ENCODE measurements around the gene KANK4.

Gene KANK4

DNA sequence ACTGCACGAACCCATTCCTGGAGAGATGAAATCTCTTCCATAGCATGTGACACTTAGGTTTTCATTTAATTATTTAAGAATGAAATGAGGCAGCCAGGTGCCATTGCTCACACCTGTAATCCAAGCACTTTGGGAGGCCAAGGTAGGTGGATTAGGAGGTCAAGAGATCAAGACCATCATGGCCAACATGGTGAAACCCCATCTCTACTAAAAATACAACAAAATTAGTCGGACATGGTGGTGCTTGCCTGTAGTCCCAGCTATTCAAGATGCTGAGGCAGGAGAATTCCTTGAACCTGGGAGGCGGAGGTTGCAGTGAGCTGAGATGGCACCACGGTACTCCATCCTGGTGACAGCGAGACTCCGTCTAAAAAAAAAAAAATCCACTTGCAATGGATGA is 106.8 kb downstream of the KANK4 start:
- Histone ChIP-seq H3K27ac (ENCODE audit: insufficient read depth, low read depth, low read length, poor library complexity, severe bottlenecking) (no peak overlapping the region), H3K27me3 (ENCODE audit: control insufficient read depth, insufficient read depth, low read length, poor library complexity, severe bottlenecking) (no peaks in the 10 kb centered on the region), H3K36me3 (ENCODE audit: control insufficient read depth, insufficient read depth, low read length) (peaks cover 25% of the 10 kb centered on the region), H3K9me3 (ENCODE audit: control insufficient read depth, low read length) (peaks cover 3% of the 10 kb centered on the region), H3K4me1 (ENCODE audit: control insufficient read depth, insufficient read depth, low read length) (no peaks in the 10 kb centered on the region), H3K4me3 (ENCODE audit: insufficient read depth, low read depth, low read length) (no peak overlapping the region)
- WGBS, 2 experiments: 76 to 79% methylated on average over 6 of the region's 6 CpGs

DNA sequence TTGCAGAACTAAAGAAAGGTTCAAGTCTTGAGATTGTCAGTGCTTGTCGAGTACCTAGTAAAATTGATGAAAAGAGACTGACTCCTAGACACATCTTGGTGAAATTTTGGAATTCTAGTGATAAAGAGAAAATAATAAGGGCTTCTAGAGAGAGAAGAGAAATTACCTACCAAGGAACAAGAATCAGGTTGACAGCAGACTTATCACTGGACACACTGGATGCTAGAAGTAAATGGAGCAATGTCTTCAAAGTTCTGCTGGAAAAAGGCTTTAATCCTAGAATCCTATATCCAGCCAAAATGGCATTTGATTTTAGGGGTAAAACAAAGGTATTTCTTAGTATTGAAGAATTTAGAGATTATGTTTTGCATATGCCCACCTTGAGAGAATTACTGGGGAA is 108.3 kb downstream of the KANK4 start:
- Histone ChIP-seq H3K9me3 (ENCODE audit: control insufficient read depth, low read length) (peaks cover 3% of the 10 kb centered on the region), H3K36me3 (ENCODE audit: control insufficient read depth, insufficient read depth, low read length) (peaks cover 25% of the 10 kb centered on the region), H3K27ac (ENCODE audit: insufficient read depth, low read depth, low read length, poor library complexity, severe bottlenecking) (no peak overlapping the region), H3K27me3 (ENCODE audit: control insufficient read depth, insufficient read depth, low read length, poor library complexity, severe bottlenecking) (no peaks in the 10 kb centered on the region), H3K4me3 (ENCODE audit: insufficient read depth, low read depth, low read length) (no peak overlapping the region), H3K4me1 (ENCODE audit: control insufficient read depth, insufficient read depth, low read length) (no peaks in the 10 kb centered on the region)
- WGBS, 2 experiments: 91 to 93% methylated on average over 1 of the region's 1 CpG

DNA sequence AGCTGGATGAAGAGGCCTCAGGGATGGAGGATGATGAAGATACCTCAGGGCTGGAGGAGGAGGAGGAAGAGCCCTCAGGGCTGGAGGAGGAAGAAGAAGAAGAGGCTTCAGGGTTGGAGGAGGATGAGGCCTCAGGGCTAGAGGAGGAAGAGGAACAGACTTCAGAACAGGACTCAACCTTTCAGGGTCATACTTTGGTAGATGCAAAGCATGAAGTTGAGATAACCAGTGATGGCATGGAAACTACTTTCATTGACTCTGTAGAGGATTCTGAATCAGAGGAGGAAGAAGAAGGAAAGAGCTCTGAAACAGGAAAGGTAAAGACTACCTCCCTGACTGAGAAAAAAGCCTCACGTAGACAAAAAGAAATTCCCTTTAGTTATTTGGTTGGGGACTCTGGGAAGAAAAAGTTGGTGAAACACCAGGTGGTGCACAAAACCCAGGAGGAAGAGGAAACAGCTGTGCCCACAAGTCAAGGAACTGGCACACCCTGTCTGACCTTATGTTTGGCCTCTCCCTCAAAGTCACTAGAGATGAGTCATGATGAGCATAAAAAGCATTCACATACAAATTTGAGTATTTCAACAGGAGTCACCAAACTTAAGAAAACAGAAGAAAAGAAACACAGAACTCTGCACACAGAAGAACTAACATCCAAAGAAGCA is 109.2 kb downstream of the KANK4 start:
- Histone ChIP-seq H3K4me1 (ENCODE audit: control insufficient read depth, insufficient read depth, low read length) (no peaks in the 10 kb centered on the region), H3K27ac (ENCODE audit: insufficient read depth, low read depth, low read length, poor library complexity, severe bottlenecking) (no peak overlapping the region), H3K36me3 (ENCODE audit: control insufficient read depth, insufficient read depth, low read length) (peaks cover 25% of the 10 kb centered on the region), H3K9me3 (ENCODE audit: control insufficient read depth, low read length) (peaks cover 3% of the 10 kb centered on the region), H3K4me3 (ENCODE audit: insufficient read depth, low read depth, low read length) (no peak overlapping the region), H3K27me3 (ENCODE audit: control insufficient read depth, insufficient read depth, low read length, poor library complexity, severe bottlenecking) (no peaks in the 10 kb centered on the region)
- WGBS, 2 experiments: 93 to 96% methylated on average over 1 of the region's 1 CpG

DNA sequence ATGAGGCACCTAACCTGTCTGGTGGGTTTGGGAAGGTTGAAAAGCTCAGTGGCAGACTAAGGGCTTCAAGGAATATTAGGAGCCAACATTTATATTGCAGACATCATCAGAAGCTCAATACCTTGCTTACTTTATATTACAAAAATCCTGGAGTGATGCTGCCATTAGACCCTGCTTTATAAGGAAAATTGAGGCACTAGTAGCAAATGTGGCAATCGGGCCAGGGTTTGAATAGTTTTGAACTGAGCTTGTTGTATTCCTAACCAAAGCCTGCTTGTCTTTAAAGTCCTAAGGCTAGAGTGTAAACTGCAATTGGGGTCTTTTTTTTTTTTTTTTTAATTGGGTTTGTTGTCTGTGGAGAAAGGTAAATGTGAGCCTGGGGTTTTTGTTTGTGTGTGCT is 110.3 kb downstream of the KANK4 start:
- H3K27me3 ChIP-seq (ENCODE audit: control insufficient read depth, insufficient read depth, low read length, poor library complexity, severe bottlenecking): no peaks in the 10 kb centered on the region
- WGBS, 2 experiments: 39 to 58% methylated on average over 1 of the region's 1 CpG
- H3K4me1 ChIP-seq (ENCODE audit: control insufficient read depth, insufficient read depth, low read length): no peaks in the 10 kb centered on the region
- H3K36me3 ChIP-seq (ENCODE audit: control insufficient read depth, insufficient read depth, low read length): peaks cover 25% of the 10 kb centered on the region
- peaks cover 3% of the 10 kb centered on the region for H3K9me3 ChIP-seq (ENCODE audit: control insufficient read depth, low read length)
- H3K4me3 ChIP-seq (ENCODE audit: insufficient read depth, low read depth, low read length): no peak overlapping the region
- H3K27ac ChIP-seq (ENCODE audit: insufficient read depth, low read depth, low read length, poor library complexity, severe bottlenecking): no peak overlapping the region

DNA sequence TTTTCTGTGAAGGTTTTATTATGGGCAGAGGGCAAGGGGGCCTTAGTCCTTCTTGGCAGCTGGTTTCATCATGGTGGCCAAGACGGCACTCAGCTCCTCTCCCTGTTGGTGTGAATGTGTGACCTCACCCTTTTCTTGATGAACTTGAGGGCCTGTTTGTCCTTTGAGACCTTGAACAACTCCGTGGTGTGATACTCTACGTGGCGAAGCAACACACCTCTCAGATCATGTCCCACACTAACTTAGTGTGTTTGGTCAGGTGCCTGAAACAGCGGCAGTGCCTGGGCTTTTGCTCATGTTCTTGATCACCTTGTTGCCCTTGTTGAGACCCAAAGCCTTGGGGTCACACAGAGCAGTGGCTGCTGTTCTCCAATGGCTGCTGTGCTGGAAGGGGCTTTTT is 111.1 kb downstream of the KANK4 start:
- no peak overlapping the region for H3K27ac ChIP-seq (ENCODE audit: insufficient read depth, low read depth, low read length, poor library complexity, severe bottlenecking)
- WGBS, 2 experiments: 94 to 95% methylated on average over 5 of the region's 5 CpGs
- H3K4me1 ChIP-seq (ENCODE audit: control insufficient read depth, insufficient read depth, low read length): no peaks in the 10 kb centered on the region
- H3K36me3 ChIP-seq (ENCODE audit: control insufficient read depth, insufficient read depth, low read length): peaks cover 25% of the 10 kb centered on the region
- H3K27me3 ChIP-seq (ENCODE audit: control insufficient read depth, insufficient read depth, low read length, poor library complexity, severe bottlenecking): no peaks in the 10 kb centered on the region
- H3K4me3 ChIP-seq (ENCODE audit: insufficient read depth, low read depth, low read length): no peak overlapping the region
- peaks cover 3% of the 10 kb centered on the region for H3K9me3 ChIP-seq (ENCODE audit: control insufficient read depth, low read length)

DNA sequence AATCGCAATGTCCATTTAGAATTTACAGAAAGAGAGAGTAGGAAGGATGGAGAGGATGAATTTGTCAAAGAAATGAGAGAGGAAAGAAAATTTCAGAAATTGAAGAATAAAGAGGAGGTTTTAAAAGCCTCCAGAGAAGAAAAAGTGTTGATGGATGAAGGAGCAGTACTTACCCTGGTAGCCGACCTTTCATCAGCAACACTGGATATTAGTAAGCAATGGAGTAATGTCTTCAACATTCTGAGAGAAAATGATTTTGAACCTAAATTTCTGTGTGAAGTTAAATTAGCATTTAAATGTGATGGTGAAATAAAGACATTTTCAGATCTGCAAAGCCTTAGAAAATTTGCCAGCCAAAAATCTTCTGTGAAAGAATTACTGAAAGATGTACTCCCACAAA is 112.0 kb downstream of the KANK4 start:
- Histone ChIP-seq H3K36me3 (ENCODE audit: control insufficient read depth, insufficient read depth, low read length) (peaks cover 25% of the 10 kb centered on the region), H3K4me1 (ENCODE audit: control insufficient read depth, insufficient read depth, low read length) (no peaks in the 10 kb centered on the region), H3K9me3 (ENCODE audit: control insufficient read depth, low read length) (peaks cover 3% of the 10 kb centered on the region), H3K4me3 (ENCODE audit: insufficient read depth, low read depth, low read length) (no peak overlapping the region), H3K27ac (ENCODE audit: insufficient read depth, low read depth, low read length, poor library complexity, severe bottlenecking) (no peak overlapping the region), H3K27me3 (ENCODE audit: control insufficient read depth, insufficient read depth, low read length, poor library complexity, severe bottlenecking) (no peaks in the 10 kb centered on the region)
- whole genome bisulfite sequencing, 2 experiments: 96 to 97% methylated on average over 2 of the region's 2 CpGs

DNA sequence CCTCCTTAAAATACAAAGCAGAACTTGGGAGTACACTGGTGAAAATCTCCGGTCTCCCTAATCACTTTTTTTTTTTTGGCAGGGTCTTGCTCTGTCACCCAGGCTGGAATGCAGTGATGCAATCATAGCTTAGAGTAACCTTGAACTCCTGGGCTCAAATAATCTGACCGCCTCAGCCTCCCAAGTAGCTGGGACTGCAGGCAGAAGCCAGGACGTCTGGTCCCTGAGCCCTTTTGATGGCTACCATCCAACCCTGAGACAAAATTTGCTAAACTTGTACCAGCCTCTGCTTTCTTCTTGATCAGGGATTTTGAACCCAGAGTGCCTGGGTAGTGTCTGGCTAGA is 120.5 kb downstream of the KANK4 start:
- H3K9me3 ChIP-seq (ENCODE audit: control insufficient read depth, low read length): no peaks in the 10 kb centered on the region
- H3K36me3 ChIP-seq (ENCODE audit: control insufficient read depth, insufficient read depth, low read length): no peaks in the 10 kb centered on the region
- no peak overlapping the region for H3K4me3 ChIP-seq (ENCODE audit: insufficient read depth, low read depth, low read length)
- peaks cover 5% of the 10 kb centered on the region for H3K4me1 ChIP-seq (ENCODE audit: control insufficient read depth, insufficient read depth, low read length)
- 17 to 23% methylated on average over 3 of the region's 3 CpGs for WGBS, 2 experiments
- H3K27me3 ChIP-seq (ENCODE audit: control insufficient read depth, insufficient read depth, low read length, poor library complexity, severe bottlenecking): peaks cover 40% of the 10 kb centered on the region
- H3K27ac ChIP-seq (ENCODE audit: insufficient read depth, low read depth, low read length, poor library complexity, severe bottlenecking): no peak overlapping the region

DNA sequence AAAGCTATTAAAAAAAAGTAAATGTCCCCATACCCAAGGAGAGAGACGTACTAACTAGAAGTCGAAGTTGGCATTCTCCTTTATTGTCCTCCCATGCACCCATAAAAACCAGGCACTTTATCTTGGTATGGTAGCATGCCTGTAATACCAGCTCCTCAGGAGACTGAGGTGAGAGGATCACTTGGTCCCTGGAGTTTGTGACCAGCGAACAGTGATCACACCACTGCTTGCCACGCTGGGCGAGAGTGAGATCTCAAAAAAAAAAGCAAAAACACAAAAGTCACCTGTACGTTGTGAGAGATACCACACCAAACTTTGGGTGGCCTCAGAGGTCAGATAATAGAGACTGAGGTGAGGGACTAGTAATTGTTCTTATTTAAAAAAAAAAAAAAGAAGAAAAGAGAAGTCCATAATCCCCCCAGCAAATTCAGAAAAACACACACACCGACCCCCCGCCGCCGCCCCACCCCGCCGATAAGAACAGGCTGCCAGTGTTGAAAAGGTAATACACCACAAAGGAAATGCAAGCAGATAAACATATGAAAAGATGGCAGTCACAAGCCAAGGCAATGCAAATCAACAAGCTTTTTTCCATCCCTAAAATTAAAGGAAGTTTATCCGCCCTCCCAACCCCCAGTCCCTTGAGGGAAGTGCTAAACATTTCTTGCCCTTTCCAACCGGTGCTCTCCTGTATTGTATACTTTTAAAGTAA is 121.0 kb downstream of the KANK4 start:
- Histone ChIP-seq H3K9me3 (ENCODE audit: control insufficient read depth, low read length) (no peaks in the 10 kb centered on the region), H3K27ac (ENCODE audit: insufficient read depth, low read depth, low read length, poor library complexity, severe bottlenecking) (no peak overlapping the region), H3K4me1 (ENCODE audit: control insufficient read depth, insufficient read depth, low read length) (peaks cover 5% of the 10 kb centered on the region), H3K4me3 (ENCODE audit: insufficient read depth, low read depth, low read length) (no peak overlapping the region), H3K36me3 (ENCODE audit: control insufficient read depth, insufficient read depth, low read length) (no peaks in the 10 kb centered on the region), H3K27me3 (ENCODE audit: control insufficient read depth, insufficient read depth, low read length, poor library complexity, severe bottlenecking) (peaks cover 40% of the 10 kb centered on the region)
- WGBS, 2 experiments: 14% methylated on average over 13 to 14 of the region's 14 CpGs

DNA sequence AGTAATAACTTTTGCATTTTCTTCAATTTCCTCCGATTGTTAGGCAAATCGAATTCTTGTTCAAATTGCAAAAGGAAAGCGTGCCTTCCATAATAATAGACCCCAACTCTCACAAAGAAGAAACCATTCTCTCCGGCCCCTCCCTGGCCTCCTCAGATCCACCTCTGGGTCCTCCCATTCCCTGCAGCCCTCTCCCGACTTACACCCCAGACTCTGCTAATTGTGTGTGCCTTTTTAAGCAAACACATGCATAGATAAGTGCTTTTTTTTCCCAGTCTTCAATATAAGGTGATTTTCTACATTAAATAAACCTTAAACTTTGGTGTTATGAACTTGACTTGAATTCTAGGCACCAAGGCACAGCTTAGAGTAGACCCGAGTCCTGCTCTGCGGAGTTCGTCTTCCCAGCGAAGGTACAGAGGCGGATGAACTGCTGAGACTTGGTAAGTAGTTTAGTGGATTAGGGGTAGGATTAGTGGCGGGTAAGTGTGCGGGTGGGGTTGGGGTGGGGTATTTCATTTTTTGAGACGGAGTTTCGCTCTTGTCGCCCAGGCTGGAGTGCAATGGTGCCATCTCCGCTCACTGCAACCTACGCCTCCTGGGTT is 123.0 kb downstream of the KANK4 start:
- no peak overlapping the region for H3K27ac ChIP-seq (ENCODE audit: insufficient read depth, low read depth, low read length, poor library complexity, severe bottlenecking)
- peak overlapping the region; percentile 49 for H3K4me3 ChIP-seq (ENCODE audit: insufficient read depth, low read depth, low read length)
- peaks cover 40% of the 10 kb centered on the region for H3K27me3 ChIP-seq (ENCODE audit: control insufficient read depth, insufficient read depth, low read length, poor library complexity, severe bottlenecking)
- peaks cover 5% of the 10 kb centered on the region for H3K4me1 ChIP-seq (ENCODE audit: control insufficient read depth, insufficient read depth, low read length)
- no peaks in the 10 kb centered on the region for H3K9me3 ChIP-seq (ENCODE audit: control insufficient read depth, low read length)
- no peaks in the 10 kb centered on the region for H3K36me3 ChIP-seq (ENCODE audit: control insufficient read depth, insufficient read depth, low read length)
- 20% methylated on average over 17 of the region's 17 CpGs for WGBS, 2 experiments

DNA sequence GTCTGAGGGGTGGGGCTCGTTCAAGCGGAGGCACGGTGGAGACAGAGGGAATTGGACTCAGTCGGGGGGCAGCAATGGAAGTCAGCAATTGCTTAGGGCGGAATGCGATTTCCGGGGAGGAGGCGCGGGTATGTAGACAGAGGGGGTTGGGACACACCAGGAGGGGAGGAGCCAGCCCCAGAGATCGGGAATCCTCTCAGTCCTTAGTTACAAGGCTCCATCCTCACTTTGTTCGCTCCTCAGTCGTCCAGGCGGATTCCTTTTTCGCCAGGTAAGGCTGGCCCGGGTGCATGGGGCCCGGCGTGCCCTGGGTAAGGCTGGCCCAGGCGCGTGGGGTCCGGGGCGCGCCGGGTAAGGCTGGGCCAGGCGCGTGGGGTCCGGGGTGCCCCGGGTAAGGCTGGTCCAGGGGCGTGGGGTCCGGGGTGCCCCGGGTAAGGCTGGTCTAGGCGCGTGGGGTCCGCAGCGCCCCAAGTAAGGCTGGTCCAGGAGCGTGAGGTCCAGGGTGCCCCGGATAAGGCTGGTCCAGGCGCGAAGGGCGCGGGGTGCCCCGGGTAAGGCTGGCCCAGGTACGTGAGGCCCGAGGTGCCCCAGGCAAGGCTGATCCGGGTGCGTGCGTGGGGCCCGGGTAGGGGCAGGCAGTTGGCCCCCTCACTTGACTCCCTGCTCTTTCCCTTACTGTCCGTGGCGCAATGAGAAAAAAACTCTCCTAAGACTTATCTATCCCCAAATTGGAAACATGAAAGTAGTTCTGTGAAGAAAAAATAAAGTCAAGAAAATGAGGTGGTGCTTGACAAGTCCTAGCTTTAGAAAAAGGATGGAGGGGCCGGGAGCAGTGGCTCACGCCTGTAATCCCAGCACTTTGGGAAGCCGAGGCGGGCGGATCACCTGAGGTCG is 124.3 kb downstream of the KANK4 start, which contains the start of gene L1TD1:
Gene L1TD1, plus strand, starts transcription at position 199 of the 894 bp plus-strand sequence. CDS start 11,780 bp downstream, outside the sequence.
- H3K27ac ChIP-seq (ENCODE audit: insufficient read depth, low read depth, low read length, poor library complexity, severe bottlenecking): no peak within 1 kb of the TSS
- WGBS, 2 experiments: 1% methylated on average over 54 of the region's 55 CpGs
- no peaks in the 10 kb centered on the region for H3K9me3 ChIP-seq (ENCODE audit: control insufficient read depth, low read length)
- H3K4me1 ChIP-seq (ENCODE audit: control insufficient read depth, insufficient read depth, low read length): peaks cover 5% of the 10 kb centered on the region
- H3K4me3 ChIP-seq (ENCODE audit: insufficient read depth, low read depth, low read length): peak within 1 kb of the TSS; percentile 49
- peaks cover 40% of the 10 kb centered on the region for H3K27me3 ChIP-seq (ENCODE audit: control insufficient read depth, insufficient read depth, low read length, poor library complexity, severe bottlenecking)
- no peaks in the 10 kb centered on the region for H3K36me3 ChIP-seq (ENCODE audit: control insufficient read depth, insufficient read depth, low read length)

All from ectodermal cell (in vitro differentiated cells).